ENCODE results near the gene GALNT14. TPM values are rescaled to one million over a fixed set of nuclear protein-coding genes. Genes with fewer than 3 reads are reported as not detected.

Gene GALNT14
- total RNA-seq, 1 experiment from 2014 or later, result 2.7 TPM

DNA sequence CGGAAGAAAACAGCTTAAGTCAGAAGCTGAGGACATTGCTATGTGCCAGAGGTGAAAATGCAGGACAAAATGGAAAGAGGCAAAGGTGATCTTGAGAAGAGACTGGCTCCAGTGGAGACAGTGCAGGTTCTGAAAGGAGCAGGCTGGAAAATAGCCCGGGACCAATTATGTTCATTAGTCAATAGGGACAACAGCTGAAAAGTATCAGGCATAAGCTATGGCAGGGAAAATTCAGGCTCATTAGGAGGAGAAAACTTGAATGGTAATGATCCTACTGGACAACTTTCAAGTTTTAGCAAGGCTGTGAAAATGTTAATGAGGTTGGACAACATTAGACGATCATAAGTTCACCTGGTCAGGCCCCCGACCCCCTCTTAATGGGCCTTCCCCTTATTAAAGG, 60.2 kb downstream of the GALNT14 start:
- no CpG with 5 or more reads among the region's 4 CpGs for WGBS (ENCODE audit: extremely low coverage, insufficient read length, low lambda C conversion rate)

More for the DNA sequence above, 60.2 kb downstream of the GALNT14 start:
- Histone ChIP-seq H3K56ac (ENCODE audit: insufficient read length, low read depth, low read length) (no peak overlapping the region), H3K23ac (ENCODE audit: insufficient read length, low read depth, low read length) (no peak overlapping the region), H3K4me1 (ENCODE audit: insufficient read depth, low read length) (peaks cover 12% of the 10 kb centered on the region), H3K4me2 (ENCODE audit: insufficient read depth, insufficient read length, low read length) (no peak overlapping the region), H3T11ph (ENCODE audit: low read length) (no peak overlapping the region), H2BK15ac (ENCODE audit: low read depth, low read length) (no peak overlapping the region), H4K20me1 (ENCODE audit: control insufficient read depth, insufficient read depth, insufficient read length) (no peaks in the 10 kb centered on the region), H4K8ac (replicated peaks; ENCODE audit: insufficient read length, low read depth, low read length) (no peak overlapping the region), H3K14ac (ENCODE audit: insufficient read depth, low read length) (no peak overlapping the region), H3K27ac (ENCODE audit: insufficient read length, low read depth, low read length) (no peak overlapping the region), H2AK5ac (ENCODE audit: insufficient read length, low read length) (no peak overlapping the region), H3K18ac (ENCODE audit: insufficient read length, low read depth, low read length) (no peak overlapping the region), H3K27me3 (ENCODE audit: insufficient read depth, low read length) (no peaks in the 10 kb centered on the region), H3K4ac (ENCODE audit: low read depth, low read length) (no peak overlapping the region), H2BK12ac (ENCODE audit: insufficient read length, low read depth, low read length) (no peak overlapping the region), H3K9me3 (ENCODE audit: control insufficient read depth, low read depth, low read length) (no peaks in the 10 kb centered on the region), H2BK120ac (ENCODE audit: low read depth, low read length, poor library complexity, severe bottlenecking) (no peak overlapping the region), H2BK20ac (ENCODE audit: low read depth, low read length, poor library complexity, severe bottlenecking) (no peak overlapping the region), H3K9ac (ENCODE audit: extremely low read depth, insufficient read length, low read length) (no peak overlapping the region), H2BK5ac (ENCODE audit: insufficient read length, low read length) (no peak overlapping the region), H3K23me2 (ENCODE audit: insufficient read length, low read depth, low read length, poor library complexity, severe bottlenecking) (no peaks in the 10 kb centered on the region), H3K79me2 (ENCODE audit: insufficient read depth, low read length) (no peaks in the 10 kb centered on the region), H4K5ac (ENCODE audit: insufficient read length, low read depth, low read length) (no peak overlapping the region), H4K91ac (ENCODE audit: insufficient read length, low read depth, low read length) (no peak overlapping the region), H3K79me1 (ENCODE audit: insufficient read depth, low read depth, low read length, poor library complexity, severe bottlenecking) (no peaks in the 10 kb centered on the region), H2AFZ (ENCODE audit: low read length) (no peak overlapping the region)
- H3K27me3 Mint-ChIP-seq (ENCODE audit: low read depth), result peaks cover 2% of the 10 kb centered on the region
- H3K4me3 Mint-ChIP-seq, result no peak overlapping the region
- H3K4me1 Mint-ChIP-seq, result peaks cover 13 to 15% of the 10 kb centered on the region in 2 experiments
- no peak for DNase-seq
- TF ChIP-seq, protein P1, sequence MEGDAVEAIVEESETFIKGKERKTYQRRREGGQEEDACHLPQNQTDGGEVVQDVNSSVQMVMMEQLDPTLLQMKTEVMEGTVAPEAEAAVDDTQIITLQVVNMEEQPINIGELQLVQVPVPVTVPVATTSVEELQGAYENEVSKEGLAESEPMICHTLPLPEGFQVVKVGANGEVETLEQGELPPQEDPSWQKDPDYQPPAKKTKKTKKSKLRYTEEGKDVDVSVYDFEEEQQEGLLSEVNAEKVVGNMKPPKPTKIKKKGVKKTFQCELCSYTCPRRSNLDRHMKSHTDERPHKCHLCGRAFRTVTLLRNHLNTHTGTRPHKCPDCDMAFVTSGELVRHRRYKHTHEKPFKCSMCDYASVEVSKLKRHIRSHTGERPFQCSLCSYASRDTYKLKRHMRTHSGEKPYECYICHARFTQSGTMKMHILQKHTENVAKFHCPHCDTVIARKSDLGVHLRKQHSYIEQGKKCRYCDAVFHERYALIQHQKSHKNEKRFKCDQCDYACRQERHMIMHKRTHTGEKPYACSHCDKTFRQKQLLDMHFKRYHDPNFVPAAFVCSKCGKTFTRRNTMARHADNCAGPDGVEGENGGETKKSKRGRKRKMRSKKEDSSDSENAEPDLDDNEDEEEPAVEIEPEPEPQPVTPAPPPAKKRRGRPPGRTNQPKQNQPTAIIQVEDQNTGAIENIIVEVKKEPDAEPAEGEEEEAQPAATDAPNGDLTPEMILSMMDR (conservative IDR thresholded peaks at IDR 0.05), result no peak
- H3K27ac Mint-ChIP-seq, result no peak overlapping the region
- H3K9me3 Mint-ChIP-seq, result no peaks in the 10 kb centered on the region
- no peaks in the 10 kb centered on the region; a peak in 1 of 7 replicates for H3K36me3 Mint-ChIP-seq (ENCODE audit: insufficient read depth in 1 of 3, low read depth in 3 of 3)

Data from H9 (cell line).